ENCODE results near the gene PPP1CC. TPM values are rescaled to one million over a fixed set of nuclear protein-coding genes. Genes with fewer than 3 reads are reported as not detected.
A peak's percentile ranks its signal among the peaks of the same experiment; 100 is the strongest.

PPP1CC gene
- total RNA-seq, 2 experiments from 2014 or later, result 242 to 244 TPM

DNA sequence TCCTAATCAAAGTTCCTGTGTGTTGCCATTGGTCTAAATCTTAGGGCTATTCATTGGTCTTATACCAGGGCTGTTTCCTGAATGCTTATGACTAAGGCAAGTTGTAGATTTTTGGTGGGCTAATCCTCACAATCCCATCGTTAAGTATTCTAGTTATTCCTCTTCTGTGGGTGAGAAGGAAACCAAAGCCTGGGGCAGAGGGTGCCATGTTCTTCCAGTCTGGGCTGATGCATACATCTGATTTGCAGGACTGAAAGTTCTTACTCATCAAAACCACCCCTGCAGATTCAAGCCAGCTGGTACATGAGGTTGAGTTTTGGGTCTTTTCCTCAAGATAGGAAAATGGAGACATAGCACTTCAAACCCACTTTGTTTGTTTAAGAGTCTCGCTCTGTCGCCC, 25.7 kb downstream of the PPP1CC start:
- Mint-ChIP-seq H3K27me3 (no peaks in the 10 kb centered on the region), H3K4me3 (no peak overlapping the region), H3K9me3 (no peaks in the 10 kb centered on the region), H3K27ac (peak overlapping the region; percentile 24), H3K36me3 (ENCODE audit: low read depth) (peaks cover 53% of the 10 kb centered on the region), H3K4me1 (ENCODE audit: low read depth) (peaks cover 22% of the 10 kb centered on the region)
- ATAC-seq (peak; percentile 56), DNase-seq (no peak)
- TF ChIP-seq, protein P1, sequence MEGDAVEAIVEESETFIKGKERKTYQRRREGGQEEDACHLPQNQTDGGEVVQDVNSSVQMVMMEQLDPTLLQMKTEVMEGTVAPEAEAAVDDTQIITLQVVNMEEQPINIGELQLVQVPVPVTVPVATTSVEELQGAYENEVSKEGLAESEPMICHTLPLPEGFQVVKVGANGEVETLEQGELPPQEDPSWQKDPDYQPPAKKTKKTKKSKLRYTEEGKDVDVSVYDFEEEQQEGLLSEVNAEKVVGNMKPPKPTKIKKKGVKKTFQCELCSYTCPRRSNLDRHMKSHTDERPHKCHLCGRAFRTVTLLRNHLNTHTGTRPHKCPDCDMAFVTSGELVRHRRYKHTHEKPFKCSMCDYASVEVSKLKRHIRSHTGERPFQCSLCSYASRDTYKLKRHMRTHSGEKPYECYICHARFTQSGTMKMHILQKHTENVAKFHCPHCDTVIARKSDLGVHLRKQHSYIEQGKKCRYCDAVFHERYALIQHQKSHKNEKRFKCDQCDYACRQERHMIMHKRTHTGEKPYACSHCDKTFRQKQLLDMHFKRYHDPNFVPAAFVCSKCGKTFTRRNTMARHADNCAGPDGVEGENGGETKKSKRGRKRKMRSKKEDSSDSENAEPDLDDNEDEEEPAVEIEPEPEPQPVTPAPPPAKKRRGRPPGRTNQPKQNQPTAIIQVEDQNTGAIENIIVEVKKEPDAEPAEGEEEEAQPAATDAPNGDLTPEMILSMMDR (IDR thresholded peaks at IDR 0.05), result no peak
- POLR2A ChIA-PET, result interaction anchor here (0.6 to 2.1 kb wide), 4 partner anchors 9 to 23 kb away, joined by 3 to 5 read pairs (median 4); no protein-coding TSS in a partner anchor
- intact Hi-C loops (cut with micrococcal nuclease), result no loop called here
- CTCF ChIA-PET, result interaction anchor here (1.1 to 1.8 kb wide), 2 partner anchors 23 to 114 kb away, joined by 3 to 4 read pairs; no protein-coding TSS in a partner anchor

GRCh38 chr12:110708917-110709316, 33.8 kb downstream of the PPP1CC start:
- POLR2A ChIA-PET, result interaction anchor here (0.6 to 1.5 kb wide), 2 partner anchors 8 to 34 kb away, joined by 3 read pairs; partner anchors contain the start of gene PPP1CC
- Mint-ChIP-seq H3K27ac (no peak overlapping the region), H3K4me3 (no peak overlapping the region), H3K9me3 (no peaks in the 10 kb centered on the region), H3K27me3 (no peaks in the 10 kb centered on the region), H3K36me3 (ENCODE audit: low read depth) (peaks cover 2% of the 10 kb centered on the region), H3K4me1 (ENCODE audit: low read depth) (no peaks in the 10 kb centered on the region)
- intact Hi-C loops (cut with micrococcal nuclease), result no loop called here
- CTCF ChIA-PET, result interaction anchor here (1.2 kb wide), 1 partner anchor 11 kb away, joined by 4 read pairs; no protein-coding TSS in a partner anchor
- ATAC-seq, result no peak
- no peak for DNase-seq
- TF ChIP-seq, protein P1 (IDR thresholded peaks at IDR 0.05), result no peak

GRCh38 chr12:110705309-110705708, 37.4 kb downstream of the PPP1CC start:
- H3K27me3 Mint-ChIP-seq, result no peaks in the 10 kb centered on the region
- ATAC-seq (no peak), DNase-seq (no peak)
- no peaks in the 10 kb centered on the region for H3K9me3 Mint-ChIP-seq
- H3K4me3 Mint-ChIP-seq, result no peak overlapping the region
- no peak overlapping the region for H3K27ac Mint-ChIP-seq
- ChIA-PET CTCF (interaction anchor here (0.7 to 1.6 kb wide), 8 partner anchors 13 to 183 kb away, joined by 3 to 24 read pairs (median 3); no protein-coding TSS in a partner anchor), POLR2A (interaction anchor here (0.8 to 1.0 kb wide), 2 partner anchors 9 to 26 kb away, joined by 3 read pairs; no protein-coding TSS in a partner anchor)
- intact Hi-C loops (cut with micrococcal nuclease), result no loop called here
- TF ChIP-seq, protein P1 (IDR thresholded peaks at IDR 0.05), result no peak
- no peaks in the 10 kb centered on the region for H3K4me1 Mint-ChIP-seq (ENCODE audit: low read depth)
- peaks cover 2% of the 10 kb centered on the region for H3K36me3 Mint-ChIP-seq (ENCODE audit: low read depth)

DNA sequence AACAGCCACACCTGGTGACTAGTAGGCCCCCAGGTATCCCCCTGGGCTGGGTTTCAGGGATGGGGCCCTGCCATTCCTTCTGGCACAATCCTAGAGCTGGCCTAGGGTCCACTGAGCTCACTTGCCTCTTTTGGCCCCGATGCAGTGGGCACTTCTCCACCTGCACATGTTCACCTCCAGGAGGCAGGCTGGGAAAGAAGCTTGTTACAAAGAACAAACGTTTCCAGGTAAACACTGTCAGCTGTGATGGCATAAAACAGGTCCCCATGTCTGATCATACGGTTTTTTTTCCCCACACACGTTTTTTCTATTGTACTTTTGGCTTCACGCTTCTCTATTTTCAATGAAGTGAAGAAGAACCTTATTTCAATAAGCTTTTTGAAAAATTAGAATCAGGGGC, 37.9 kb downstream of the PPP1CC start:
- Mint-ChIP-seq H3K4me1 (ENCODE audit: low read depth) (no peaks in the 10 kb centered on the region), H3K4me3 (no peak overlapping the region), H3K9me3 (no peaks in the 10 kb centered on the region), H3K27ac (no peak overlapping the region), H3K27me3 (no peaks in the 10 kb centered on the region), H3K36me3 (ENCODE audit: low read depth) (no peaks in the 10 kb centered on the region)
- ATAC-seq, result no peak
- DNase-seq, result peak; percentile 38
- TF ChIP-seq, protein P1 (IDR thresholded peaks at IDR 0.05), result no peak
- ChIA-PET CTCF (interaction anchor here (0.8 to 1.6 kb wide), 9 partner anchors 12 to 183 kb away, joined by 3 to 24 read pairs (median 3); no protein-coding TSS in a partner anchor), POLR2A (interaction anchor here (0.8 to 1.0 kb wide), 2 partner anchors 10 to 26 kb away, joined by 3 read pairs; no protein-coding TSS in a partner anchor)
- intact Hi-C loops (cut with micrococcal nuclease), result loop anchor here (5.0 kb wide), 1 partner anchor 123 kb away; no protein-coding TSS in a partner anchor

- intact Hi-C loops (cut with micrococcal nuclease), result loop anchor here (5.0 kb wide), 1 partner anchor 123 kb away; no protein-coding TSS in a partner anchor
- TF ChIP-seq, protein P1 (IDR thresholded peaks at IDR 0.05), result no peak
- CTCF ChIA-PET, result interaction anchor here (0.6 to 1.6 kb wide), 8 partner anchors 12 to 184 kb away, joined by 3 to 24 read pairs (median 3); no protein-coding TSS in a partner anchor
- no peaks in the 10 kb centered on the region for H3K9me3 Mint-ChIP-seq
- no peak for ATAC-seq
- no peak overlapping the region for H3K4me3 Mint-ChIP-seq
- POLR2A ChIA-PET, result interaction anchor here (1.0 kb wide), 1 partner anchor 27 kb away, joined by 3 read pairs; no protein-coding TSS in a partner anchor
- H3K27me3 Mint-ChIP-seq, result no peaks in the 10 kb centered on the region
- H3K27ac Mint-ChIP-seq, result no peak overlapping the region
- no peaks in the 10 kb centered on the region for H3K4me1 Mint-ChIP-seq (ENCODE audit: low read depth)
- no peak for DNase-seq
- no peaks in the 10 kb centered on the region for H3K36me3 Mint-ChIP-seq (ENCODE audit: low read depth)
These were observed 38.5 kb downstream of the PPP1CC start for GRCh38 chr12:110704231-110704630.
